Neural cell (in vitro differentiated cells): Measurements from ENCODE around the gene GSC2. TPM values are rescaled to one million over a fixed set of nuclear protein-coding genes. Genes with fewer than 3 reads are reported as not detected.
"Not testable (repeated sequence)": the region's sequence is repeated elsewhere in the genome, so short reads cannot be mapped to it uniquely, and the experiment has no call there.

Experiments
- H2AFZ ChIP-seq: fragments of 200-600, 300-800 bp; sonication (generic), shearing (Covaris generic); 2 replicates; pipeline ENCODE4 v1.6.0; 2014; ENCODE audit warnings: low read depth, mild to moderate bottlenecking, antibody characterized with exemption, low read length, moderate library complexity
- H3F3A ChIP-seq: fragments of 200-600 bp; shearing (Covaris generic); 2 replicates; pipeline ENCODE4 v1.6.1; 2016; ENCODE audit warnings: mild to moderate bottlenecking, moderate library complexity, mixed read lengths, antibody characterized with exemption, low read length; ENCODE audit not compliant: insufficient read depth, poor library complexity, severe bottlenecking
- H3K27ac ChIP-seq: fragments of 200-600, 300-800 bp; sonication (generic), shearing (Covaris generic); 2 replicates; pipeline ENCODE4 v1.5.1; 2014; ENCODE audit warnings: mild to moderate bottlenecking, low read length, moderate library complexity
- H3K27me3 ChIP-seq: fragments of 300-800, 200-600 bp; sonication (generic), shearing (Covaris generic); 2 replicates; pipeline ENCODE4 v1.6.0; 2014; ENCODE audit warnings: mild to moderate bottlenecking, low read depth, low read length, moderate library complexity; ENCODE audit not compliant: insufficient read depth
- H3K36me3 ChIP-seq: fragments of 300-800, 200-600 bp; sonication (generic), shearing (Covaris generic); 2 replicates; pipeline ENCODE4 v1.5.1; 2014; ENCODE audit warnings: mild to moderate bottlenecking, antibody characterized with exemption, low read length, moderate library complexity; ENCODE audit not compliant: insufficient read depth
- H3K4me2 ChIP-seq: fragments of 300-800, 200-600 bp; sonication (generic), shearing (Covaris generic); 2 replicates; pipeline ENCODE4 v1.6.0; 2014; ENCODE audit warnings: mild to moderate bottlenecking, low read length
- H3K4me3 ChIP-seq: fragments of 300-800, 200-600 bp; sonication (generic), shearing (Covaris generic); 2 replicates; pipeline ENCODE4 v1.5.1; 2014; ENCODE audit warnings: mild to moderate bottlenecking, low read length, moderate library complexity
- H3K79me2 ChIP-seq: fragments of 200-600 bp; shearing (Covaris generic); replicated peaks from 2 replicates; pipeline ENCODE4 v1.6.0; 2014; ENCODE audit warnings: mild to moderate bottlenecking, low read length, moderate library complexity; ENCODE audit not compliant: insufficient read depth
- H3K9ac ChIP-seq: fragments of 300-800, 200-600 bp; sonication (generic), shearing (Covaris generic); 2 replicates; pipeline ENCODE4 v1.6.1; 2016; ENCODE audit warnings: mild to moderate bottlenecking, low read length, mixed read lengths
- H3K9me2 ChIP-seq: fragments of 200-600 bp; shearing (Covaris generic); 2 replicates; pipeline ENCODE4 v1.6.1; 2016; ENCODE audit warnings: mild to moderate bottlenecking, low read length, mixed read lengths; ENCODE audit not compliant: insufficient read depth
- H3K9me3 ChIP-seq: fragments of 200-600, 300-800 bp; sonication (generic), shearing (Covaris generic); 2 replicates; pipeline ENCODE4 v1.6.1; 2016; ENCODE audit warnings: mild to moderate bottlenecking, mixed run types, low read length, moderate library complexity, mixed read lengths
- H4K20me1 ChIP-seq: fragments of 200-600 bp; shearing (Covaris generic); 2 replicates; pipeline ENCODE4 v1.6.1; 2016; ENCODE audit warnings: mild to moderate bottlenecking, mixed run types; ENCODE audit not compliant: insufficient read depth
- EP300 ChIP-seq: fragments of 450-650 bp; conservative IDR thresholded peaks from 2 replicates; pipeline ENCODE4 v1.6.1; 2014; ENCODE audit warnings: antibody characterized with exemption, mild to moderate bottlenecking, moderate library complexity; ENCODE audit not compliant: poor library complexity, severe bottlenecking
- EZH2 ChIP-seq: fragments of 200-600, 300-800 bp; shearing (Covaris generic), sonication (generic); IDR thresholded peaks from 2 replicates; pipeline ENCODE4 v1.6.1; 2014; ENCODE audit warnings: antibody characterized with exemption, low read length, borderline replicate concordance, mild to moderate bottlenecking; ENCODE audit not compliant: insufficient read depth, poor library complexity, severe bottlenecking
- MXI1 ChIP-seq: fragments of 450-650 bp; conservative IDR thresholded peaks from 2 replicates; pipeline ENCODE4 v1.6.1; 2014; ENCODE audit warnings: antibody characterized with exemption, mild to moderate bottlenecking; ENCODE audit not compliant: poor library complexity, severe bottlenecking
- POLR2AphosphoS5 ChIP-seq: IDR thresholded peaks from 2 replicates; pipeline ENCODE4 v1.6.1; 2012
- RAD21 ChIP-seq: fragments of 450-650 bp; conservative IDR thresholded peaks from 2 replicates; pipeline ENCODE4 v1.6.1; 2014; ENCODE audit warnings: antibody characterized with exemption, mild to moderate bottlenecking, moderate library complexity
- SMC3 ChIP-seq: fragments of 450-650 bp; conservative IDR thresholded peaks from 2 replicates; pipeline ENCODE4 v1.6.1; 2014; ENCODE audit warnings: antibody characterized with exemption, mild to moderate bottlenecking, moderate library complexity; ENCODE audit not compliant: poor library complexity
- TAF1 ChIP-seq: IDR thresholded peaks from 2 replicates; pipeline ENCODE4 v1.6.1; 2012; ENCODE audit warnings: low read depth
- polyA plus RNA-seq: library from polyadenylated mRNA; depleted of rRNA; stranded (reverse); fragments of >200 nt; gene quantifications from 2 replicates; pipeline ENCODE4 v1.2.3, GENCODE V29; 2014
- TF ChIP-seq, protein P1 (sequence below): IDR thresholded peaks from 2 replicates; pipeline ENCODE4 v1.6.1; 2012; ENCODE audit warnings: borderline replicate concordance
- TF ChIP-seq, protein P2 (sequence below): fragments of 450-650 bp; IDR thresholded peaks from 2 replicates; pipeline ENCODE4 v1.5.1; 2014; ENCODE audit warnings: antibody characterized with exemption, mild to moderate bottlenecking, moderate library complexity; ENCODE audit not compliant: poor library complexity, severe bottlenecking

The GSC2 gene
- polyA plus RNA-seq, 1 donor from 2014 or later = not detected

DNA sequence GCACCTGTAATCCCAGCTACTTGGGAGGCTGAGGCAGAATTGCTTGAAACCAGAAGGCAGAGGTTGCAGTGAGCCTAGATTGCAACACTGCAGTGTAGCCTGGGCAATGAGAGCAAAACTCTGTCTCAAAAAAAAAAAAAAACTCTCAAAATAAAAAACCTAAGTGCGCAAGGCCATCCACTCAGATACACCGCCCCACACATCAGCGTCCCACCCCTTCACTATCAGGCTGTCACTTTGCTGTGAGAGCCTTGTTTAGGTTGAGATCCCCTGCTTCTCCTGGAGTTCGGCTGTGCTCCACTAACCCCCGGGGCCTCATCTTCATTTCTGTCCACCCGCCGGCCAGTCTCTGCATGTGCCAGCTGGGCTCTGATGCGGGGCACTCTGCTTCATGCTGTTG is 16.3 kb upstream of the GSC2 start:
- Histone ChIP-seq H4K20me1 (no peaks in the 10 kb centered on the region), H3K27me3 (peaks cover 38% of the 10 kb centered on the region), H3K4me3 (no peak overlapping the region), H3F3A (no peaks in the 10 kb centered on the region), H2AFZ (no peak overlapping the region), H3K9me2 (no peaks in the 10 kb centered on the region), H3K9me3 (no peaks in the 10 kb centered on the region), H3K4me2 (no peak overlapping the region), H3K27ac (no peak overlapping the region), H3K36me3 (no peaks in the 10 kb centered on the region), H3K9ac (no peak overlapping the region), H3K79me2 (no peaks in the 10 kb centered on the region)
- TF ChIP-seq POLR2AphosphoS5 = no peak
- TF ChIP-seq MXI1 = no peak
- TF ChIP-seq EZH2 = no peak
- no peak for TF ChIP-seq EP300
- TF ChIP-seq RAD21 = no peak
- TF ChIP-seq, protein P1, sequence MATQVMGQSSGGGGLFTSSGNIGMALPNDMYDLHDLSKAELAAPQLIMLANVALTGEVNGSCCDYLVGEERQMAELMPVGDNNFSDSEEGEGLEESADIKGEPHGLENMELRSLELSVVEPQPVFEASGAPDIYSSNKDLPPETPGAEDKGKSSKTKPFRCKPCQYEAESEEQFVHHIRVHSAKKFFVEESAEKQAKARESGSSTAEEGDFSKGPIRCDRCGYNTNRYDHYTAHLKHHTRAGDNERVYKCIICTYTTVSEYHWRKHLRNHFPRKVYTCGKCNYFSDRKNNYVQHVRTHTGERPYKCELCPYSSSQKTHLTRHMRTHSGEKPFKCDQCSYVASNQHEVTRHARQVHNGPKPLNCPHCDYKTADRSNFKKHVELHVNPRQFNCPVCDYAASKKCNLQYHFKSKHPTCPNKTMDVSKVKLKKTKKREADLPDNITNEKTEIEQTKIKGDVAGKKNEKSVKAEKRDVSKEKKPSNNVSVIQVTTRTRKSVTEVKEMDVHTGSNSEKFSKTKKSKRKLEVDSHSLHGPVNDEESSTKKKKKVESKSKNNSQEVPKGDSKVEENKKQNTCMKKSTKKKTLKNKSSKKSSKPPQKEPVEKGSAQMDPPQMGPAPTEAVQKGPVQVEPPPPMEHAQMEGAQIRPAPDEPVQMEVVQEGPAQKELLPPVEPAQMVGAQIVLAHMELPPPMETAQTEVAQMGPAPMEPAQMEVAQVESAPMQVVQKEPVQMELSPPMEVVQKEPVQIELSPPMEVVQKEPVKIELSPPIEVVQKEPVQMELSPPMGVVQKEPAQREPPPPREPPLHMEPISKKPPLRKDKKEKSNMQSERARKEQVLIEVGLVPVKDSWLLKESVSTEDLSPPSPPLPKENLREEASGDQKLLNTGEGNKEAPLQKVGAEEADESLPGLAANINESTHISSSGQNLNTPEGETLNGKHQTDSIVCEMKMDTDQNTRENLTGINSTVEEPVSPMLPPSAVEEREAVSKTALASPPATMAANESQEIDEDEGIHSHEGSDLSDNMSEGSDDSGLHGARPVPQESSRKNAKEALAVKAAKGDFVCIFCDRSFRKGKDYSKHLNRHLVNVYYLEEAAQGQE = no peak
- TF ChIP-seq, protein P2, sequence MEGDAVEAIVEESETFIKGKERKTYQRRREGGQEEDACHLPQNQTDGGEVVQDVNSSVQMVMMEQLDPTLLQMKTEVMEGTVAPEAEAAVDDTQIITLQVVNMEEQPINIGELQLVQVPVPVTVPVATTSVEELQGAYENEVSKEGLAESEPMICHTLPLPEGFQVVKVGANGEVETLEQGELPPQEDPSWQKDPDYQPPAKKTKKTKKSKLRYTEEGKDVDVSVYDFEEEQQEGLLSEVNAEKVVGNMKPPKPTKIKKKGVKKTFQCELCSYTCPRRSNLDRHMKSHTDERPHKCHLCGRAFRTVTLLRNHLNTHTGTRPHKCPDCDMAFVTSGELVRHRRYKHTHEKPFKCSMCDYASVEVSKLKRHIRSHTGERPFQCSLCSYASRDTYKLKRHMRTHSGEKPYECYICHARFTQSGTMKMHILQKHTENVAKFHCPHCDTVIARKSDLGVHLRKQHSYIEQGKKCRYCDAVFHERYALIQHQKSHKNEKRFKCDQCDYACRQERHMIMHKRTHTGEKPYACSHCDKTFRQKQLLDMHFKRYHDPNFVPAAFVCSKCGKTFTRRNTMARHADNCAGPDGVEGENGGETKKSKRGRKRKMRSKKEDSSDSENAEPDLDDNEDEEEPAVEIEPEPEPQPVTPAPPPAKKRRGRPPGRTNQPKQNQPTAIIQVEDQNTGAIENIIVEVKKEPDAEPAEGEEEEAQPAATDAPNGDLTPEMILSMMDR = no peak
- no peak for TF ChIP-seq TAF1
- no peak for TF ChIP-seq SMC3

DNA sequence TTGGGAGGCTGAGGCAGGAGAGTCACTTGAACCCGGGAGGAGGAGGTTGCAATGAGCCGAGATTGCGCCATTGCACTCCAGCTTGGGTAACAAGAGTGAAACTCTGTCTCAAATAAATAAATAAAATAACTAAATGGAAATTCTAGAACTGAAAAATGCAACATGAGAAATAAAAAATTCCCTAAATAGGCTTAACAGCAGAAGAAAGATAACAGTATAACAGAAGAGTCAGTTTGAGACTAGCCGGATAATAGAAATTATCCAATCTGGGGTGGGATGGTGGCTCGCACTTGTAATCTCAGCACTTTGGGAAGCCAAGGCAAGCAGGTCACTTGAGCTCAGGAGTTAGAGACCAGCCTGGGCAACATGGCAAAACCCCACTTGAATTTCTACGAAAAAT is 14.3 kb upstream of the GSC2 start:
- Histone ChIP-seq H3K9ac (no peak overlapping the region), H3K9me3 (no peaks in the 10 kb centered on the region), H3K9me2 (no peaks in the 10 kb centered on the region), H3K36me3 (no peaks in the 10 kb centered on the region), H3K27ac (no peak overlapping the region), H2AFZ (no peak overlapping the region), H3K4me3 (no peak overlapping the region), H3K27me3 (peaks cover 30% of the 10 kb centered on the region), H3K79me2 (no peaks in the 10 kb centered on the region), H4K20me1 (no peaks in the 10 kb centered on the region), H3K4me2 (no peak overlapping the region), H3F3A (no peaks in the 10 kb centered on the region)
- no peak for TF ChIP-seq TAF1
- no peak for TF ChIP-seq MXI1
- no peak for TF ChIP-seq EP300
- TF ChIP-seq POLR2AphosphoS5 = no peak
- TF ChIP-seq, protein P1 = no peak
- TF ChIP-seq, protein P2 = no peak
- no peak for TF ChIP-seq EZH2
- TF ChIP-seq SMC3 = no peak
- TF ChIP-seq RAD21 = no peak

DNA sequence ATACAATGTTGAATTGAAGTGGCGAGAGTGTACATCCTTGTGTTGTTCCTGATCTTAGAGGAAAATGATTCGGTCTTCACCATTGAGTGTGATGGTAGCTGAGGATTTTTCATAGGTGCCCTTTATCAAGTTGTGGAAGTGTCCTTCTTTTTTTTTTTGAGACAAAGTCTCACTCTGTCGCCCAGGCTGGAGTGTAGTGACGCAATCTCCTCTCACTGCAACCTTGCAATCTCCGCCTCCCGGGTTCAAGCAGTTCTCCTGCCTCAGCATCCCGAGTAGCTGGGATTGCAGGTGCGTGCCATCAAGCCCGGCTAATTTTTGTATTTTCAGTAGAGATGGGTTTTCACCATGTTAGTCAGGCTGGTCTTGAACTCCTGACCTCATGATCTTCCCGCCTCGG is 8.6 kb upstream of the GSC2 start:
- not testable (repeated sequence) for H3K9ac ChIP-seq, H2AFZ ChIP-seq, H3K4me2 ChIP-seq, H3K4me3 ChIP-seq, H3K9me2 ChIP-seq, H4K20me1 ChIP-seq, H3F3A ChIP-seq, H3K36me3 ChIP-seq, H3K27me3 ChIP-seq, H3K9me3 ChIP-seq, H3K27ac ChIP-seq, H3K79me2 ChIP-seq
